Lower leg skin (tissue), 3 donors: Measurements from ENCODE around the gene ABCC4.

Experiments
- POLR2A ChIP-seq, 2 donors: fragments of 450-650 bp; IDR thresholded peaks; one replicate each; pipeline ENCODE4 v1.6.1; 2016 to 2017; ENCODE audit warnings: antibody characterized with exemption in 2 of 2, mild to moderate bottlenecking in 1 of 2, moderate library complexity in 1 of 2
- TF ChIP-seq, protein P1 (sequence below), 3 donors: fragments of 450-650 bp; IDR thresholded peaks; one replicate each; pipeline ENCODE4 v1.5.1; 2016; ENCODE audit warnings: antibody characterized with exemption in 3 of 3, mild to moderate bottlenecking in 3 of 3, moderate library complexity in 2 of 3

DNA sequence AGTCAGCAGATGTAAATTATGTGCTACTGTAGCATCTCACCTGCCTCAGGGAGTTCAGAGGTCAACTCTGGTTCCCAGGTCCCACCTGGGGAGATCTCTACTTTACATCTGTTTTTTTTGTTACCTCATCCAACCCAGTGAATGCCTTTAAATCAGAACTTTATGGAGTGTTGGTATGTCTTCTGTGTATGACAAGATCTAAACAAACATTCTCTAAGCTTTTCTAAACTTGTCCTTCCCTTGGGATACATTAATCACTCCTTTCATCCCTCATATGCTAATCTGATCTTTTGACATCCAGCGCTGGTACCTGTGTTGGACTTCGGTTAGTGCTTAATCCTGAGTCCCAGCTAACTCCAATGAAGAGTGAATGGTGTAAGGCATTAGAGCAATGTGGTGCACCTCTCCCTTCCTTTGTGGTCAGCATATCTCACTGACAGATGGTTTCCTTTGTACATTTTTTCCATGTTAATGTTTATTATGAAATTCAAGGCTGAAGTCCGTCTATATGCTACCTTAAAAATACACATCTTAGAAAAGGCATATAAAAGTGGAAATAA is 213.4 kb downstream of the ABCC4 start:
- TF ChIP-seq POLR2A (IDR thresholded peaks at IDR 0.05), result no peak
- TF ChIP-seq, protein P1, sequence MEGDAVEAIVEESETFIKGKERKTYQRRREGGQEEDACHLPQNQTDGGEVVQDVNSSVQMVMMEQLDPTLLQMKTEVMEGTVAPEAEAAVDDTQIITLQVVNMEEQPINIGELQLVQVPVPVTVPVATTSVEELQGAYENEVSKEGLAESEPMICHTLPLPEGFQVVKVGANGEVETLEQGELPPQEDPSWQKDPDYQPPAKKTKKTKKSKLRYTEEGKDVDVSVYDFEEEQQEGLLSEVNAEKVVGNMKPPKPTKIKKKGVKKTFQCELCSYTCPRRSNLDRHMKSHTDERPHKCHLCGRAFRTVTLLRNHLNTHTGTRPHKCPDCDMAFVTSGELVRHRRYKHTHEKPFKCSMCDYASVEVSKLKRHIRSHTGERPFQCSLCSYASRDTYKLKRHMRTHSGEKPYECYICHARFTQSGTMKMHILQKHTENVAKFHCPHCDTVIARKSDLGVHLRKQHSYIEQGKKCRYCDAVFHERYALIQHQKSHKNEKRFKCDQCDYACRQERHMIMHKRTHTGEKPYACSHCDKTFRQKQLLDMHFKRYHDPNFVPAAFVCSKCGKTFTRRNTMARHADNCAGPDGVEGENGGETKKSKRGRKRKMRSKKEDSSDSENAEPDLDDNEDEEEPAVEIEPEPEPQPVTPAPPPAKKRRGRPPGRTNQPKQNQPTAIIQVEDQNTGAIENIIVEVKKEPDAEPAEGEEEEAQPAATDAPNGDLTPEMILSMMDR (IDR thresholded peaks at IDR 0.05), result no peak
